Fibroblast of skin of right quadriceps (primary cell): ENCODE data around the gene PLEKHD1.

Source experiments
- DNase-seq: peaks from one replicate; pipeline ENCODE4 v3.0.0-alpha.2; 2013

The PLEKHD1 gene

DNA sequence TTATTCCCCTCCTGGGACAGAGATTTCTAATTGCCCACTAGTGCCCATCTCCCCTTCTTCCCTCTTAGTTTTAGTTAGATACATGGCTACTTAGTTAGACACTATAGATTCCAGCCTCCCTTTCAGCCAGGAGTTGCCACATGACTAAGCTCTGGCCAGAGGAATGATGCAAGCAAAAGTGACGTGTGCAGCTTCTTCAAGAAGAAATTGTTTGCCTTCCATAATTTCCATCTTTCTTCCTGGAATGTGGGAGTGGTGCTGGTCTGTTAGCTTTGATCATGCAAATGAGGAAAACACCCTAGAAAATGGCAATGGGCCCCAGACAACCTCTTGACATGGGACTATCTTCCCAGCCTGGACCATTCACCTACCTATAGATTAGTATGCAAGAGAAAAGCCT lies 68.7 kb downstream of the PLEKHD1 start:
- DNase-seq, result peak; percentile 62

DNA sequence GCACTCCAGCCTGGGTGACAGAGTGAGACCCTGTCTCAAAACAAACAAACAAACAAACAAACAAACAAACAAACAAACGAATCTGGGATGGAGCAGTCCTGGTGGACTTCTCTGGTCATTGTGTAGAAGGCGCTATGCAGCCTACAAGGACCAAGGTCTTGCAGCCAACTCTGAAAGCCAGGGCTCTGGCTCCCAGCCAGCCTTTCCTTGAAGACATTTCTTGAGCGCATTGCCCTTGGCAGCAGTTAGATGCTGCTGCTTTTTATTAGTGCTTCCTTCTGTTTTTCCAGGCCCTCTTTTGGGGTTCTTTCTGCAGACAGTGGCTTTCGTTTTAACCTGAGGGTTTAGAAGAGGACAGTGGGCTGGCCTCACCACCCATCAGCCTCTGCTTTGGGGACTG lies 70.0 kb downstream of the PLEKHD1 start:
- DNase-seq, result no peak

GRCh38 chr14:69558774-69559173 lies 74.2 kb downstream of the PLEKHD1 start:
- no peak for DNase-seq

GRCh38 chr14:69559581-69560011 lies 75.1 kb downstream of the PLEKHD1 start:
- DNase-seq, result no peak

DNA sequence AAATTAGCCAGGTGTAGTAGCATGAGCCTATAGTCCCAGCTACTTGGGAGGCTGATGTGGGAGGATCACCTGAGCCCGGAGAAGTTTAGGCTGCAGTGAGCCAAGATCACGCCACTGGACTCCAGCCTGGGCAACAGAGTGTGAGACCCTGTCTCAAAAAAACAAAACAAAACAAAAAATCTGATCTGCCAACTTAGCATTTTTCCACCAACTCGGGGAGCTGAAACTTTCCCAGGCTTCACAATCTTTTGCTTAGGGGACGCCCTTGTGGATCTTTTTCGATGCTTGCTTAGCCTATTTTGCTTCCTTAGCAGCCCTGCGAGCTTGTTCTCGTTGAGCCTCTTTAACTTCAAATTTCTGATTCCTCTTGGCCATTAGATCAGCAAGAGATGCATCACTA lies 76.3 kb downstream of the PLEKHD1 start:
- no peak for DNase-seq

- DNase-seq, result no peak
Observed at GRCh38 chr14:69561893-69562292, 77.4 kb downstream of the PLEKHD1 start.

- DNase-seq, result no peak
Observed at GRCh38 chr14:69567563-69567962, 83.0 kb downstream of the PLEKHD1 start.

DNA sequence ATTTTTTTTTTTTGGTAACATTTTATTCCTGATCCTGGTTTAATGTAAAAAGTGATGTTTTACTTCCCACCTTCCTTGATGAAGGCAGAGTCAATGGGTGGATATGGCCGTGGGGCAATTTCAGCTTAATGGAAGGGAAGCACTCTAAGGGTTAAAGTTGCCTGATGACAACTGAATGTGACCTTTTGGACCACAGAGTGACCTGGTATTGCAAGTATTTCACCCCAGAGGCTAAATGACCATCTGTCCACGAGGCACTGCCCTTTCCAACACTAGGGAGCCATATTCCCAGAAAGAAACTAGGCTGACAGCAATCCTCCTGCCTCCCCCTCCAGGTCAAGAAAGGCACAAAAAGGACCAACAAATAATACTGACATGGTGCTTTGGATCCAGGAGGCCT lies 85.3 kb downstream of the PLEKHD1 start:
- DNase-seq, result no peak

GRCh38 chr14:69570836-69571330 lies 86.4 kb downstream of the PLEKHD1 start:
- DNase-seq, result no peak

- no peak for DNase-seq
Observed at GRCh38 chr14:69571449-69572029, 87.0 kb downstream of the PLEKHD1 start.

DNA sequence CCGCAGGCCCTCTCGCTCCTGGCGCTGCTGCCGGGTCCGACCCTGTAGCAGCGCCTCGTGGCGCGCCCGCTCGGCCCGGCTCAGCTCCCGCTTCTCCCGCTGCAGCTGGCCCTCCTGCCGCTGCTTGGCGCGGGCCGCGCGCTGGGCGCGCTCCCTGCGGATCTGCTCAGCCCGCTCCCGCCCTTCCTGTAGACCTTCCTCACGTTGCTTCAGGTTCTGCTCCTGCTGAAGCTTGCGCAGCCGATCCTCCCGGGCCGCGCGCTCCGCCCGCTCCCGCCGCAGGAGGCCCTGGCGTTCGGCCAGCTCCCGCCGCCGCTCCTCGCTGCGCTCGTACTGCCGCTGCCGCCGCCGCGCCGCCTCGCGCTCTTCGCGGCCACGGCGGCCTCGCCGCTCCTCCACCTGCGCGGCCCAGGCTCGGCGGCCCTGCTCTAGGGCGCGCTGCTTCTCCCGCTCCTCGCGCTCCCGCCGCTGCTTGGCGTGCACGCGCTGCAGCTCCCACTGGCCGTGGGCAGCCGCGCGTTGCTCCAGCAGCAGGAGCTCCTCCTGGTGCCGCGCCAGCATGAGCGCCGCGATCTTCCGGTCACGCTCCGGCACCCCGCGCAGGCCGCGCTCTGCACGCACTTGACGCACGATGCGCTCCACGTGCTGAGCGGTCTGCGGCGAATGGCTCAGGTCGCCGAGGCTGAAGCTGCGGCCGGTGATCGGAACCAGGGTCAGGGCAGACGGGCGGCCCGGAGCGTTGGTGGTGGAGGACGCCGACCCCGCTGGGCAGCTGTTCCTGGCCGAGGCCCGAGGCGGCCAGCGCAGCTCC lies 87.7 kb downstream of the PLEKHD1 start:
- peak; percentile 20 for DNase-seq

DNA sequence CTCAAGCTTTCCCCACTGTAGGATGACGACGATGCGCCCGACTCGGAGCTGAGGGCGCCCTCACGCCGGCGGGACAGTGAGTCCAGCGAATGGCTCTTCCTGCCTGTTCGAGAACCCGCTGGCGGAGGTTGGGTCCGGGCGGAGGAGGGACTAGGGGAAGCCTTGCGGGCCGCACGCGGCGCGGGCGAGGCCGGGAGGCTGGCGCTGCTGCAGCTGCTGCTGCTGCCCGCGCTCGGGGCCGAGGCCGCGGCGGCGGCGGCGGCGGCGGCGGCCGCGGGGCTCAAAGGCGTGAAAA lies 88.3 kb downstream of the PLEKHD1 start:
- DNase-seq, result no peak

GRCh38 chr14:69573205-69573830 lies 88.8 kb downstream of the PLEKHD1 start:
- DNase-seq, result no peak

- no peak for DNase-seq
Observed at GRCh38 chr14:69573831-69574262, 89.3 kb downstream of the PLEKHD1 start.

DNA sequence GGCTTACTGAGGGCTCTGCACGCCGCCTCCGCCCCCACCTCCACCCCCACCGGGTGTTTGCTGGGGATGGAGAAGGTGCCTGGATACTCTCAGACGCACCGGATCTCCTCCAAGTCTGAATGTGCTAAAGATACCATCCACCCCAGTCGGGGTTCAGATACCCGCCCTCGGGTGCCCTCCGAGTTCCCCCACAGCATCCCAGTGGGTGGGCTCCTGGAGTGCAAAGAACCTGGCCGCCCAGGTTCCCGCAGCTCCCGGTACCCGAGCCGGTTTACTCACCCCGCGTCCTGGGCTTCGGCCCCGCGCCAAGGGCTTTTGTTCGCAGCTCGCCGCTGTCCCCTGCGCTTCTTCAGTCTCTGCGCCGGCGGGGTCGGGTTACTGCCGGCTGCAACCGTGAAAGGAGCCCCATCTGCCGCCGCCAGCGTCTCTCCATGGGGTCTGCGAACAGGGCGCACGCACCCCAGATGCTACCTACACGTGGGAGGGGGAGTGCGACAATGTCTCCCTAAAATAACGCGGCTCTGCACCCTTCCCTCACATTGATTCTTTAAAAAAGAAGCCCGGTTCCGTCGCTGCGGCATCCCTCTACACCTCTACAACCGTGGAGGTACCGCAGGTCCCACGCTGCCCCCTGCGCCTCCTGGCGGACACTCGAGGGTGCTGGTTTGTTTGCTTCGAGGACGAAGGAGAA lies 89.9 kb downstream of the PLEKHD1 start, which contains the start of gene CCDC177:
Gene CCDC177, minus strand, starts transcription at position 609 of the 691 bp plus-strand sequence. CDS start 1,249 bp downstream, outside the sequence.
- DNase-seq, result peak; percentile 46

- no peak for DNase-seq
Observed at GRCh38 chr14:69574954-69575295, 90.4 kb downstream of the PLEKHD1 start.

- no peak for DNase-seq
Observed at GRCh38 chr14:69579476-69579875, 94.9 kb downstream of the PLEKHD1 start.

DNA sequence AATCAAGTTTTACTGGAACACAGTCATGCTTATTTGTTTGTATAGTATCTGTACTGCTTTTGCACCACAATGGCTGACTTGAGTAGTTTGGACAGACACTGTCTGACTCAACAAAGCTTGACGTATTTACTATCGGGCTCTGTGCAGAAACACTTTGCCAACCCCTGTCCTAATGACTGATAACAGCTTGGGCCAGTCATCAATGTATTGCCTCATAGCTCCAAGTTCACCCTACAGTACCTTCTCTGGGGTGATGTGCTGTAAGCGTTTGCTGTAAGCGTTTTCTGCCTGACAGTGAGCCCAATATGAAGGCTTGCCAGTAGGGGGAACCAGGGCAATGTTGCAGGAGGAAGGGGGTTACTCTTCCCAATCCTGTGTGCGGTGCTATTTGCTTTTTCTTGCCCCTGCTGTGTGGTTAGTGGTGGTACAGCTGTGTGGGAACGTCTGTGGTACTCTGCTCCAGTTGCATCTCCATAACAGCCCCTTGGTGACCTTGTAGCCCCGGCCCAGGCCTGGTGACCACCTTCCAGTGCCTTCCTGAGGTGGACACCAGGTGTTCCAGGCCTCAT lies 95.6 kb downstream of the PLEKHD1 start:
- DNase-seq, result peak; percentile 83
